Stimulated activated CD8-positive, alpha-beta memory T cell treated with anti-CD3 and anti-CD28 coated beads, Interleukin-7, amount 100 ng/mL, for 24 hours (primary cell): ENCODE results near the gene SLCO2A1.

Source experiments
- DNase-seq: peaks from one replicate; pipeline ENCODE4 v3.0.0-alpha.2; 2020; ENCODE audit warnings: low read depth

The SLCO2A1 gene

DNA sequence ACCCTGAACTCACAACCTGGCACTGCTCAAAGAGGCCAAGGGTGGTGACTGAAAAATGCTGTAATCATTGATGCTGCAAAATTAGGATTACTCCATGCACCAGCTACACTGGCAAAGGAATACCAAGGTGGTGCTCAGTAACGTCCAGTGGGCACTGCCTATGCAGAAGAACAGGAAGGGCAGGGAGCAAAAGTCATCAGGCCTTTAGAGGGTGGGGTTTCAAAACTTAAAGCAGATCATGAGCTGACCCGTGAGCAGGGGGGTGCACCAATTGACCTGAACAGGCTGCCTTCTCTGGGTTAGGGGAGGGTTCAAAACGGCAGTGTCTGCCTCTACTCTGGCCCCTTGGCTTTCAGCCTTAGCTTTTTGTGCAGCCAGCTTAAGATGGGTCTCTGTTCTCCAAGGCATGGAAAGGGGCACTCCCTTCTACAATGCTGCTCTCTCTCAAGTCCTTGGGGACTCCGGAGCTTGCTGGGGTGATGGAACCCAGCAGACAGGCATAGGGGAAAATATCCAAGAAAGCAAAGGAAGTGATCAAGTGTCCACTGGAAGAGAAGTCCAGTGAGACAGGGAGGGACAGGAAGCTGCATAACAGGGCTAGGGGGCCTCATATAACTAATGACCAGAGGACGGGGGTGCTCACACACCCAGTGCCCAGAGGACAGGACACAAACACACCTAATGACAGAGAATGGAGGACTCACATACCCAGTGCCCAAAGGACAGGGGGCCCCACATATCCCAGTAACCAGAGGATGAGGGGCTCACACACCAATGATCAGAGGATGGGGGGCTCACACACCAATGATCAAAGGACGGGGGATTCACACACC lies 145.5 kb downstream of the SLCO2A1 start:
- DNase-seq, result no peak

DNA sequence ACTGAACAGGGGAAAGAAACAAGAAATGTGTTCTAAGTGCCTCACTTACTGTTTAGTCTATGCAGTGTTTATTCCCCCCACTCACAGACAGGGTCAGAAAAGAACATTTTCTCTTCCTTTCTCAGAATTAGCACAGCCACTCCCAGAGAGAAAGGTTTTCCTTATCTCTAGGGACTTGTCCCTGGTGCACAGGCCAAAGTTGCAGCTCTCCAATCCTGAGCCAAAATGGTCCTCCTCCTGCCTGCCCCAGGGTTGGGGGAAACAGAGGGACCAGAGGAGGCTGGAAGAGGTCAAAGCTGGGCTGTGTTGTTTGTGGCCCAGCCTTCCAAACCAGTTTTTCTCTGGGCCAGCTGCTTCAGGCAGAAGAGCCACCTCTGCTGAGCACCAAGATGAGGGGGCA lies 146.1 kb downstream of the SLCO2A1 start:
- DNase-seq, result no peak

DNA sequence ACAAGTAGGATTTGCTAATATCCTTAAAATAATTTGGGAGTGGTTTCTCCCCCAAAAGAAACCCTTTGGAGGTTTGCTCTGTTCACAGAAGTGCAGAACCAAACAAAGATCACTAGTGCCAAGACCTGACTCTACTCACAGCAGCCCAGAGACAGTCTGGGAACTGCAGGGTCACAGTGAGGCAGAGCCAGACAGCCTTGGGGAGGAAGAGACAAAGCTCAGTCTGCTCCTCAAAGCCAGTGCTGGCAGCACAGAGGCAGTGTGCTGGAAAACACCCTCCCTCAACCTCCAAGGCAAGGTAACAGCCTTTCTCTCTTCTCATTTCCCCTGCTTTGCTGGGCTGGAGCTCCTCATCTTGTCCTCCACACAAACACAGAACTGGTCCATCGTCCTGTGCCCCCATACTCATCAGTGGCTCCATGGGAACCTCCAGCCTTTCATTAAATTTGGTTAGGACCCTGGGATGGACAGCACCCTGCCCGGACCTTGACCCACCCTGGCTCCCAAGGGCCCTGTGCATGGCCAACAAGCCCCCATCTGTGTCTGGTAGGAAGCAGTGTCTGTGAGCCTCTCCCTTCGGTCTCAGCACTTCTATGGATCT lies 146.6 kb downstream of the SLCO2A1 start:
- DNase-seq, result no peak

DNA sequence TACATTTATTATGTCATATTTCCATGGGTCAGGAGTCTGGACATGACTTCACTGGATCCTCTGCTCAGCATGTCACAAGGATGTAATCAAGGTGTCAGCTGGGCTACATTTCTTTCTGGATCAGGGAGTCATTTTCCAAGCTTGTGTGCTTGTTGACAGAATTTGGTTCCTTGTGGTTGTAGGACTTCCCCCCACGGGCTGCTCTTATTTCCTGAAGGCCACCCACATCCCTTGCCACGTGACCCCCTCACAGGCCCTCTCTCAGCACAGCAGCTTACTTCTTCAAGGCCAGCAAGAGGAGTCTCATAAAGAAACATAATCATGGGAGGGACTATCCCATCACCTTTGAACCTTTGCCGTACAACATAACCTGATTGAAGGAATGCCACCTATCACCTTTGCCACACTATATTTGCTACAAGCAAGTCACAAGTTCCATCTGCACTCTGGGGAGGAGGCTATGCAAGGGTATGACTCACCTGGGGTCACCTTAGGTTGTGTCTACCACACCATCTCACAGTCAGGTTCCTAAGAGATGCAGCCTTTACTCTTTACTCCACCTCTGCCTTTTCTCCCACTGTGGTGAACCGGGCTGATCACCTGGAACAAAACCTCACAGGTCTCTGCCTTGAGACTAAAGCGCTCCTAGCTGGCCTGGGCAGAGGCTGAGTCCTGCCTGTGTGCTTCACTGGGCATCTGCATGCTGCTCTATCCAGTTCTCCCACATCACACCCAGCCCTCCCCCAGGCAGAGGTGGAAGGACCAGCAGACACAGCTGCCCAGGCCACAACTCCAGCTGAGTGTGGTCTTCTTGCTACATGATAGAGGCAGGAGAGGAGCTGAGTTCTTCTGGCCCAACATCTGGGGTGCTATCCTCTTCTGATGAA lies 147.5 kb downstream of the SLCO2A1 start:
- DNase-seq, result no peak

DNA sequence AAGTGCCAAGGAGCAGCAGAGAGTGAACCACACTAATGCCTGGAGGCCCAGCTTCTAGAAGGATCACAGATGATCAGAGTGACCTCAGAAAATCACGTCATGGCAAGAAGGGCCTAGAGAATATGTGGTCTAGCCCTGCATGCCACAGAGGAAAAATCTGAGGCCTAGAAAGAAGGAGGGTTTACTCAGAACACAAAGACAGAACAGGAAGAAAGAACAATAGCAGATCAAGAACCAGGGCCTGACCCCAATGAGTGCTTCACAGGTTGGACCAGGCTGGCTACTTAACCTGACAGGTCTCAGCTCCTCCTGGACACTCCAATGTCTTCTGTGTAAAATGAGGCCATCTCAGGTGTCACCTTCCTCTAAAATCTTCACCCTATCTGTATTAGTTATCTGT lies 148.2 kb downstream of the SLCO2A1 start:
- no peak for DNase-seq

DNA sequence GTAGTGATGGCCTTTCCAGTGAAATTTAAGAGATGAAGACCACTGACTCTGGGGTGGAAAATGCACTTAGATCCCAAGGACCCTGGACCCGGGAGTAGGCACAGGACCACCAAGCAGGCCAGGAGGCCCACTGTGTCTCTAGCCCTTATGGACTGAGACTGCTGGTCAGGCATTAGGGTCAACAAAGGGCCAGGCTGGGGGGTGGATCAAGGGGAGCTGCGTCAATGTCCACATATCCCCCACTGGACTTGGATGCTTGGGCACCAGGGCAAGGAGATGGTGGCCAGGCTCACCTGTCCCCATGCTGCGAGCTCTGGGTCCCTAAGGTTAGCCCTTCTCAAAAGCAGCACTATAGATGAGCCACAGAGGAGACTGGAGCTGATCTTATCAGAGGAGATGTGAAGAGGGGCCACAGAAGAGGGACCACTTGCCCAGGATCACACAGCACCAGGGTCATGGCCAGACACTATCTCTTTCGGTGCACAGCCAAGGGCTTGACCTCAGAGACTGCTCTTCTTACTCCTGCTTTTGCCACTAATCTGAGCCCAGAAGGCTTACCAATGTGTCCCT lies 148.8 kb downstream of the SLCO2A1 start:
- no peak for DNase-seq

DNA sequence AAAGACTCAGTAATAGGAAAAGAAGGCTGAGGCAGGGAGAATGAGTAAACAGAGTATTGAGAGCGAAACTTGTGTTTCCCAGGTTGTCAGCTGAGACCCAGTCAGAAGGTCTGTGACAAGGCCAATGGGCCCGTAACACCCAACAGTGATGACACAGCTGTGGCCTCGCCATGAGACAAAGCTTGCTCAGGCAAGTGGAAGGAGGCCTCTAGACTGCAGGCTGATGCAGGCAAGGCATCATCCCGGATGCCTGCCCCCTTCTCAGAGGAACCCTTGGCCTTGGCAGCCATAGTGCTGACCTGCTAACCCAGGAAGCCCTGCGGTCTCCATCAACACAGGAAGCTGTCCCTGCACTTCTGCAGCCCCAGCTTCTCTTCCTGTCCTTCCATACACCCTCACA lies 149.4 kb downstream of the SLCO2A1 start:
- DNase-seq, result no peak

DNA sequence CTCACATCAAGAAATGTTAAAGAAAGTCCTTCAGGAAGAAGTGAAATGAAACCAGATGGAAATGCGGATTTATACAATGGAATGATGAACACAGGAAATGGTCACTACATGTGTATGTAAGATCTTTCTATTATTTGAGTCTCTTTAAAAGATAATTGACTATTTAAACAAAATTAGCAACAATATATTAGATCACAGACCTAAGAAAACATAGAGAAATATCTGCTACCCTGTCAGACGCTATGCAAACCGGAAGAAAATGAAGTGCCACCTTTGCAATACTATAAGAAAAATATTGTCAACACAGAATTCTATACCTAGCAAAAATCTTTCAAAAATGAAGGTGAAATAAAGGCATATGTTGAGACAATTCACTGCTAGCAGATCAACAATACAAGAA lies 151.2 kb downstream of the SLCO2A1 start:
- DNase-seq, result no peak
